8988T (cell line): Measurements from ENCODE around the gene SAG.

Source experiments
- DNase-seq: peaks from one replicate; pipeline ENCODE4 v3.0.0; 2011

SAG gene

DNA sequence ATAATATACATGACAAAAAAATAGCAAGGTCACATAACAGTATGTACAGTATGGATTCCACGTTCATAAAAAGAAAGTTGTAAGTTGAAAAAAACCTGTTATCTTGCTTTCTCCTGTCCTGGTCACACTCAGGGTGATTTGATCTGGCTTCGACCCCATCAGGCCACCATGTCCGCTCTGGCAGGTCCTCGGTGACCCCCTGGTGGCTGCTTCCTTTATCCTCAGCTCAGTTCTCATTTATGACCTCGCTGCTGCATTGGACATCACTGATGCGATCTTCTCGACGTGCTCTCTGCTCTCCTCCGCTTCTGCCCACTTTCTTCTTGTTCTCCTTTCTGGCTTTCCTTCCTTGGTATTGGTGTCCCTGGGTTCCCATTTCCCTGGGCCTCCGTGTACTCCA, 76.4 kb downstream of the SAG start:
- no peak for DNase-seq

DNA sequence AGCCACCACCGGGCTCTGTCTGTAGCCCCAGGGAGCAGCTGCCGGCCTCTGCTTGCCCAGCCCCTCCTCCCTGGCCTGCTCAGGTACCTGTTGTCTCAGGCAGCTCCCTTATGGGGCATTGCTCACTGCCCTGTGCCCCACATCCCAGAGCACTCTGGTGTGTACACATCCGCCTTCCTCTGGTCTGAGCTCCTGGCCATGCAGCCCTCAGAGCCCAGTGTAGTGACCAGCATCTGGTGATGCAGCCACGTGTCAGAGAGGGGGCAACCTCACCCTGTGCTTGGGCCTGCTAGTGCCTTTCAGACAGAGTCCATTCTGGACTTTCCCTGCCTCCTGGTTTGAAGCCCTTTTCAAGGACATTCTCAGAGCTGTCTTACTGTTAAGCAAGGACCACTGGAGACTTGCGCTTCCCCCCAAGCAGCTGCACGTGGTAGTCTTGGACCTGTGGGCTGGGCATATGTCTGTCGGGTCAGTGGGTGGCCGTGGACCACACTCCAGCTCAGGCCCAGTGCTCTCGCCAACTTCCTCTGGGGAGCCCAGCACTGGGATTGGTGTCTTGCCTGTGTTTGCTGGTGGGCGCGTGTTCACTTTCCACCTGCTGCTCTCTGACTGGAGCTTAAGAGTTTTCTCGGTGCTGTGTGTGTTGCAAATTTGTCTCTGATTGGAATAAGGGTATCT, 77.3 kb downstream of the SAG start:
- no peak for DNase-seq

GRCh38 chr2:233385489-233386044, 78.0 kb downstream of the SAG start:
- no peak for DNase-seq

- no peak for DNase-seq
These were observed 78.9 kb downstream of the SAG start for GRCh38 chr2:233386382-233387041.

DNA sequence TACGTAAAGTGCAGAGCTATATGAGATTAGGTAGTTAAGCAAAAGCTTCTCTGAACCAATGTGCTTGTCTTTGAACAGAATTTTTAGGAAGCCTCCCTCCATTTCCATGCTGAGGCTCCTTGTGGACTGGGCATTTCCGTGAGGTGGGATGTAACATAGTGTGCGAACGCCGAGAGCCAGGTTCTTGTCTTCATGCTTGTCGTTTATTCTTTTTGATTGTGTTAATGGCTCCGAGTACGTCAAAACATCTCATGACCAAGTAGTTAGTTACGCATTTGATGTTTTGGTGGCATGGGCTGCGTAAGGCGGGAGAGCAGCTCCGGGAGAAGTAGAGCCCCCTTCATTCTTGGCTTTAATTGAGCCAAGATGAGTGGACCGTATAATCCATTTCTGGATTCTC, 79.6 kb downstream of the SAG start:
- DNase-seq, result no peak

DNA sequence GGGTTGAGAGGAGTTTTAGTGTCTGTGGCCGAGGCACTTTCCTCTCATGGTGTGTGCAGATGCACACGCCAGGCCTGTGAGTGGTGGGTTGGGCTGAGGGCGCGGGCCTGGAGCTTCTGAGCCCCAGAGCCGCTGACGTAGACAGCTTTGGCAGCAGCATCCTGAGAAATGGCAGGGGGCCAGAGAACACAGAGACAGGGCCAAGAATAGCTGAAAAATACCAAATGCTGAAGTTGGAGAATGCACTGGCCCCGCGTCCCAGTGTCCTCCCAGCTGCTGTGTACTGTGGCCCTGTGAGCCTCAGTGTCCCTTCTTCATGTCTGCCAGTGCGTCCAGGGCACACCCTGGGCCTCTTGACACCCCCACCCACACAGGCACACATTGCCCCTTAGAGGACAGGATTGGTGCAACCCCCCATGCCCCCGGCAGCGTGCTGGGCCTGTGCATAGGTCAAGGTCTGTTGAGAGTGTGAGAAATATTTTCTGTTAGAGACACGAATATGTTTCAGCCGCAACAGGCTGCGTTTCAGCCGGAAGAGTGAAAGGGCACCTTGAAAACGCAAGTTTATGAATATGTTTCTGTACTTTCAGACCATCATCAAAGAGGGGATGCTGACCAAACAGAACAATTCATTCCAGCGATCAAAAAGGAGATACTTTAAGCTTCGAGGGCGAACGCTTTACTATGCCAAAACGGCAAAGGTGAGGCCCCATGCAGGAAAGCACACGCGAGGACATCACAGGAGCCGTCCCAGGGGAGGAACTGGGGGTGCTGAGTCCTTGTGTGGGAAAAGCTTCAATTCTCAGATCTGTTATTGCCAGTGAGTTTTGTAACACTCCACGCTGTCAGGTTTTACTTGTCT, 80.3 kb downstream of the SAG start:
- no peak for DNase-seq

DNA sequence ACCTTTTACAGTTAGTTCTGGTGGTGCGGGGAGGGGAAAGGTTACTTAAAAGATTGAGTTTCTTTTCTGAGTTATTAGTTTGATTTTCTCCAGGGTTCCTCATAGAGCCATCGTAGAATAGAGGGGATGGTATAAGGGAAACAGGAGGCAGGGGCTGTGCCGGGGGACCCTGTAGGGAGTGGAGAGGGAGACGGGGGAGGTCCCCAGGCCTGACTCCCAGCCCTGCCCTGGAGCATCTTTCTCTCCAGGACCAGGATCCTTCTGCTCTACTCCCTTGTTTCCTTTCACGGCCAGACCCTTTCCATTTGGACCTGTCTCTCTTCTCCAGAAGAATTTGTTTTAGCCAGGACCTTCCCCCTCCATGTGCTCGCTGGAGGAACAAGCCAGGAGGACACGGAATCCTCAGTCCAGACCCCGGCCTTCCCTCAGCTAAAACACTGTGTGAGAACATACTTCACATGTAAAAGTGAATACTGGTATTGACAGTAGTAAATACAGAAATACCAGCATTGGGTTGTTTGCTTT, 82.0 kb downstream of the SAG start:
- no peak for DNase-seq

DNA sequence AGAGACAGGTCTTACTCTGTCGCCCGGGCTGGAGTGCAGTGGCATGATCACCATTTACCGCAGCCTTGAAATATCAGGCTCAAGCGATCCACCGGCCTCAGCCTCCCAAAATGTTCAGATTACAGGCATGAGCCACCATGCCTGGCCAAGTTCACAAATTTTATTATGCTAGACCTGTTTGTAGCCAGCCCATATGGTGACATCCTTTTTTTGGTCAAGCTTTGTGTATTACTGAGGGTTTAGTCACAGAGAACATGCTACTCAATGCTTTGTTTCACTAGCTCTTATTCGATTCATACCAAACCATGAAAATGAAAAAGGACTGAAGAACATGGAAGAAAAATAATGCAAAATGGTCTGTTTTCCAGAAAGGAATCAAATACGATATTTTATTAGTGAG, 88.1 kb downstream of the SAG start:
- DNase-seq, result no peak
